Amygdala (tissue), 56 donors: ENCODE data around the gene DDAH2.

Source experiments
- DNase-seq, 56 donors: peaks; one replicate each; lab custom pipeline; 2025; lab: John Stamatoyannopoulos, UW

DDAH2 gene

DNA sequence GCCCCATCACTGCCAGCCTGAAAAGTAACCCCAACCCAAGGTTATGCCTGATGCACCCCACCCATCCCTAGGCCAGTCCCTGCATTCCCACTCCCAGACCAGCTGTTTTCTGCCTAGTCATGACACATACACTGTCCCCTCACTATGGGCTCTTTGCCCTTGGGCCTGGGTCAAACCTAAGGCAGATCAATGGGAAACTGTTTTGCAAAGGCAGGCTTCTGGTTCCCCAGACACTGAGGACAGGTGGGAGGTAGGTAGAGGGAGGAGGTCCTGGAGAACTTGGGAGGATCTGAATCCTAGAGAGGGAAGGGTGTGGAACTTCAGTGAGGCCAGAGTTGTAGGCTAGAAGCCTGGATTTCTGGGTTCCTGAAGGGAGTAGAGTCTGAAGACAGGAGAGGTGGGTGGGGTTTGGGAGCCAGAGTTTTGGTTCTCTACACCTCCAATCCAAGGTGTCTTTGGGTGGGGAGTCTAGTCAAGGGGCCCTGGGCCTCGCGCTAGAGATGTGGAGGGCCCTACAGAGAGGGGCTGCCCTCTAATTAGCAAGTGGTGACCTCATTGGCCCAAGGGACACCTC lies 5.2 kb upstream of the DDAH2 start:
- no peak for DNase-seq

DNA sequence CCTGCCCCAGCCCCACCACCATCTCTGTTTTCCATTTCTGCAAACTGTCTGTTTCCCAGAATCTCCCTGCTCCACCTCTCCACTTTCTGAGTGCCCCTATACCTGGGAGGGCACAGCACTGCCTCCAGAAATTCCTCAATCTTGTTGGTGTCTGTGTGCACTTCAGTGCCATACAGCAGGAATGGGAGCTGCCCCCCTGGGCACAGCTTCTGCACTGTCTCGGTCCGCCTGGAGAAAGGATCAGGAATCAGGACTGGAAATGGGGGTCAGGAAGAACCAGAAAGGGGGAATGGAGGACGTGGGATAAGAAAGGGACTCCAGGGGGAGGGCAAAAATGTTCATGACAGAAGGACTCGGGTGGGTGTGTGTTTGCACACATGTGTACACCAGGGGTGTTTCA lies 4.6 kb upstream of the DDAH2 start:
- DNase-seq, result no peak

DNA sequence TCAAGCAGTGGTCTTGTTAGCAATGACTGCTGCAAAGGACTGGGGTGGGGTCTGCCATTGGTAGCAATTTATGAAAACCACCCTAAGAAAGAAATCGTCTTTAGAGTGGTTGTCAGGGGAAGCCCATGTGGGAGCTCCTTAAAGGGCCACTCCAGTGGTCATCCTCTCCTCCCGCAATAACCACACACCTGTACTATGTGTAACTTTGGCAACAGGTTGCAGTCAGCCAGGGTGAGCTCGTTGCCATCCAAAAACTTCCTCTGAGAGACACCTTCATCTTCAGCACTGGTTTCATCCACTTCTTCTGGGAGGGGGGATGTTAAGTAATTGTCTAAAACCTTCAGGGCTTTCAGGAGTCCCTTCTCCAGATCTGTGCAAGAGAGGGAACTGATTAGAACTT lies 2.9 kb upstream of the DDAH2 start:
- DNase-seq, result no peak

DNA sequence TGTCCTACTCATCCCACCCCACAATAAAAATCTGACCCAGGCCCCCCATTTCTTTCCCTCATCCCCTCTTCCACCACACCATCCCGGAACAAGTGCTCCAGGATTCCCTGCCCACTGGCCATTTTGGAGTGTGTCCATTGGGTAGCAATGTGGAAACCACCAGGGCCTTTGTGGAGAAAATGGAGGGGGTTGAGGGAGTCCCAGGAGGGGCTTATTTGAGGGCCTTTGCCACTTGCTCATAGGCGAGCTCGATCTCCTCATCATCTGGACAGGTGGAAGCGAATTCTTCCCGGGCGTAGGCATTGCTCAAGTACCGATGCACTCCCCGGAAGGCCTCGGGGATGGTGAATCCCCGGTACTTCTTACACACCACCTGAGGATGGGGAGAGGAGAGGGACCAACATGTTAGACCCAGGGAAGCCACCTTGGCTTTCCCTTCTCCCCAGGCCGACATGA lies 1.6 kb upstream of the DDAH2 start:
- DNase-seq, result no peak

GRCh38 chr6:31729979-31730630 lies 1.0 kb upstream of the DDAH2 start:
- DNase-seq, result peak in 49 of 56 donors; percentile 12 to 80 (median 56)

DNA sequence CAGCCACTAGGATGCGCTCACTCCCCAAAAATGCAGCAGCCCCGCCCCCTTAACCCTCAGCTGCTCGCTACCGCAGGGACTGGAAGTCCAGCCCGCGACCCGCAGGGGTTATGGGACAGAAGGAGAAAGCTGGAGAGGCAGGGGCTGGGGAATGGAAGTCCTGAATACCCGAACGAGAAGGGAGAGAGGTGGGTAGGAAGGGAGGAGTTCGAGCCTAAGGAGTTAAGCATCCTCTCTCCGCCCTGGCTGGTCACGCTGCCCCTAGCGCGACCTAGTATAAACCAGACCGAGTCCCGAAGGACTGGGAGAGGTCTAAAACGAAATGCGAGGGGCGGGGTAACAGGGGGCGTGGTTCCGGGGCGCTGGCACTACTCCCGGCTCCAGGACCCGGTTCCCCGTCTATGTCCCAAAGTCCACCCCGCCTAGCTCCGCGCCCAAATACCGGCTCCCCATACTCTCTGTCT lies 448 bp upstream of the DDAH2 start:
- DNase-seq, result peak; percentile 19 to 89 (median 74)

- DNase-seq, result no peak
Measured at GRCh38 chr6:31727717-31728671, 1.1 kb downstream of the DDAH2 start.

- DNase-seq, result peak in 4 of 56 donors; percentile 6 to 34 (median 14)
Measured at GRCh38 chr6:31727034-31727716, 1.9 kb downstream of the DDAH2 start.

DNA sequence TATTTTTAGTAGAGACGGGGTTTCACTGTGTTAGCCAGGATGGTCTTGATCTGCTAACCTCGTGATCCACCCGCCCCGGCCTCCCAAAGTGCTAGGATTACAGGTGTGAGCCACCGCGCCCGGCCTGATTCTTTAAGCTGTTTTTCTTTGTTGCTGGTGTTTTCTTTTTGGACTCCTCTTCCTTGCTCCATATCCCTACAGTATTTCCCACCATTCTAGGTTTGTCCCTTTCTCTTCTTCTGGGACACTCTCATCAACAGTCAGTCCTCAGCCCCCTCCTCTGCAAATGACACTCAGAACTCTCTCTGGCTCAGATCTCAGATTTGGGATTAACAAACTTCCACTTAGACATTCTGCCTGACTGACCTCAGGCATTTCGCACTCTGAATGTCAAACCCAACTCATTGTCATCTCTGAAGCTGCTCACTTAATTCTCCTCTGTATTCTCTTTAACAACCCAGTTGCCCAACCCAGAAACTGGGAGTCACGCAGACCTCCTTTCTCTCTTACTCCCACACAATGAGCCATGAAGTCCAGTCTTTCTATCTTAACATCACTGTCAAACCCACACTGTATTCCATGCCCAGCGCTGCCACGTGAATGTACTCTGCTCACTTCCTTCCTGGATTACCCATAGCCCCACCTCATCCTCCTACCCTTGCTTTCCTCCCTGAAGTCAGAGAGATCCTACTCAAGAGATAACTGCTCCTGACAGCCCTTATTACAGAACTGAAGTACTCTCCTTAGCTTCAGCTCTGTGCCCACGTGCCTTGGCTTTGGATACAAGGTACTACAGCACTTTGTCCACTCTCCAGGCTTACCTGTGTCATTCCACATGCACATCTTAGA lies 3.4 kb downstream of the DDAH2 start:
- no peak for DNase-seq

GRCh38 chr6:31723980-31724691 lies 5.0 kb downstream of the DDAH2 start:
- no peak for DNase-seq

- no peak for DNase-seq
Measured at GRCh38 chr6:31723245-31723979, 5.7 kb downstream of the DDAH2 start, which contains the start of gene MPIG6B. TSS of gene MPIG6B (plus strand) at chr6:31723373. CDS start at chr6:31723384, 11 bp downstream.

- no peak for DNase-seq
Measured at GRCh38 chr6:31722173-31722572, 6.9 kb downstream of the DDAH2 start.

GRCh38 chr6:31721351-31722020 lies 7.6 kb downstream of the DDAH2 start, which contains the start of gene LY6G6C:
TSS of gene LY6G6C (minus strand) at chr6:31721746. CDS start at chr6:31721679, 67 bp downstream.
- DNase-seq, result no peak

DNA sequence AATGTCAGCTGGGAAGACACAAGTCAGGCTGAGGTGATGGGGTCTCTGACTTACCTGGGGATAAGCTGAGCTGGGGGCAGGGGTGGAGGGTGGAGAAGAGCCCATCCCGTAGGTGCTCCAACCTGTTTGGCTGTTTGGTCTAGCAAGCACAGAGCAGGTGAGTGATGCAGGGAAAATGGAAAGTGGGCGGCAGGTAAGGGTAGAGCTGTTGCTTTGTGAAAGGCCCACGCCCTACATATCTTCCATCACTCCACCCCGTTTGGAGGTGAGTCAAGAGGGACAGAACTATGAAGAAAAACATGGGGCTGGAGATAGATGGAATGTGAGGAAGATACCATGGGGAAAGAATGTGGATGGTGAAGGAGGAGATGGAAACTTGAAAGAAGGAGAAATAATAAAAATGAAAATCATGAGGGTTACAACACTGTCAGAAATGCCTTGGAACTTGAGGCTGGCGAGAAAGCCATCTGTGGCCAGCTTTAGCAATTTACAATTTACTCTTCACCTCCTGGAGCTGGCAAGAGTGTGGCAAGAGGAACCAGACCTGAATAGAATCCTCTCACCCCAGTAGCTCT lies 8.8 kb downstream of the DDAH2 start:
- no peak for DNase-seq

DNA sequence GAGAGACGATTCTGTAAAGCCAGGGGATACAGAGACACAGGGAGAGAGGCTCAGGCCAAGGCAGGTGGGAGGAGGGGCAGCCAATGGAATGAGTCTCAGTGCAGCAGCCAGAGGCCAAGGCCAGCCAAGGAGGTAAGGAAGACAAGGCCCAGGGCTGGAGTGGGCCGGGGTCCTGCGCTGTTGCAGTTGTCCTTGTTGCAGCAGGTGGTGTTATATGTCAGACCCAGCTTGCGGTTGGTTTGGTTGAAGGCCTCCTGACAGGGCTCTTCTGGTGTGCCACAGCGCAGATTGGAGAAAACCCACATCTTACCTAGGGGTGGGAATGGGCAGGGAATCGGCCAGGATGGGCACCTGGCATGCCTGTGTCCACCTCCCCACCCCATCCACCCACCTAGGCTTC lies 10.1 kb downstream of the DDAH2 start:
- no peak for DNase-seq

DNA sequence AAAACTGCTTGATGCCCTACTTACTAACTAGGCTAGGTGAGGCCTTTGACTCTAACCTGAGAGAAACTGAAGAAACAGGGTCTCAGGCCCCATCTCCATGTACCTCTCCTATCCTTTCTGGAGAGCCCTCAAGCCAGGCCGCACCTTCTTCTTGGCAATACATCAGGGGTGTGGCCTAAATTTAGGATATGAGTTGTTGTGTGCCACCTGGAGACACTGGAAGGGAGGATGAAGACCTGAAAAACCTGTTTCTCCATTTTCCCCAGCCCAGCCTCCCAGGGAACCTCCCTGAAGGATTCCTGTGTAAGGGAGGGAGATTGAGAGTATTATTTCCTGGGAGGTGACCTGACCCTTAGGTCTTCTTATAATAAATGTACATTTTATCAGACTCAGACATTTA lies 10.8 kb downstream of the DDAH2 start:
- no peak for DNase-seq
